Measurements from ENCODE around the gene FAM174C.

Gene FAM174C

GRCh38 chr19:1271528-1272422 lies 3.6 kb upstream of the FAM174C start:
- H3K4me3 ChIP-seq (ENCODE audit: low read length): peak overlapping the region; percentile 94
- no peak for TF ChIP-seq CTCF (conservative IDR thresholded peaks at IDR 0.05; ENCODE audit: low read length)
- no peak for DNase-seq (ENCODE audit: low read depth)

- TF ChIP-seq CTCF (conservative IDR thresholded peaks at IDR 0.05; ENCODE audit: low read length): no peak
- no peak overlapping the region for H3K4me3 ChIP-seq (ENCODE audit: low read length)
- no peak for DNase-seq (ENCODE audit: low read depth)
Measured at GRCh38 chr19:1272423-1273262, 2.7 kb upstream of the FAM174C start.

- no peak overlapping the region for H3K4me3 ChIP-seq (ENCODE audit: low read length)
- DNase-seq (ENCODE audit: low read depth): no peak
- no peak for TF ChIP-seq CTCF (conservative IDR thresholded peaks at IDR 0.05; ENCODE audit: low read length)
Measured at GRCh38 chr19:1273263-1274041, 1.9 kb upstream of the FAM174C start.

GRCh38 chr19:1274081-1274851 lies 1.1 kb upstream of the FAM174C start:
- DNase-seq (ENCODE audit: low read depth): no peak
- H3K4me3 ChIP-seq (ENCODE audit: low read length): peak overlapping the region; percentile 45
- TF ChIP-seq CTCF (conservative IDR thresholded peaks at IDR 0.05; ENCODE audit: low read length): no peak

GRCh38 chr19:1274852-1275259 lies 474 bp upstream of the FAM174C start:
- H3K4me3 ChIP-seq (ENCODE audit: low read length): peak overlapping the region; percentile 45
- no peak for TF ChIP-seq CTCF (conservative IDR thresholded peaks at IDR 0.05; ENCODE audit: low read length)
- no peak for DNase-seq (ENCODE audit: low read depth)

GRCh38 chr19:1275976-1276627 lies 772 bp downstream of the FAM174C start:
- peak overlapping the region; percentile 72 for H3K4me3 ChIP-seq (ENCODE audit: low read length)
- no peak for DNase-seq (ENCODE audit: low read depth)
- TF ChIP-seq CTCF (conservative IDR thresholded peaks at IDR 0.05; ENCODE audit: low read length): no peak

Measured in AG10803 (cell line).